Cardiac muscle cell (in vitro differentiated cells and primary cell): ENCODE results near the gene CASZ1. TPM values are rescaled to one million over a fixed set of nuclear protein-coding genes. Genes with fewer than 3 reads are reported as not detected.
A peak's percentile ranks its signal among the peaks of the same experiment; 100 is the strongest.

Experiments
- DNase-seq, 2 donors: peaks; one replicate each; pipeline versions ENCODE4 v3.0.0 to v3.0.0-alpha.2; 2010 to 2017; ENCODE audit warnings: low read depth in 1 of 2, low spot score in 1 of 2
- H3K27ac ChIP-seq: fragments of 200-600 bp; sonication (generic); 2 replicates; pipeline ENCODE4 v1.5.1; 2016
- H3K27me3 ChIP-seq: fragments of 200-600 bp; sonication (generic); 2 replicates; pipeline ENCODE4 v1.6.0; 2016; ENCODE audit warnings: control low read depth
- H3K36me3 ChIP-seq: fragments of 200-600 bp; sonication (generic); 2 replicates; pipeline ENCODE4 v1.5.1; 2016; ENCODE audit warnings: control low read depth
- H3K4me1 ChIP-seq: fragments of 200-600 bp; sonication (generic); 2 replicates; pipeline ENCODE4 v1.8.1; 2017; ENCODE audit warnings: low read depth, mild to moderate bottlenecking, mixed run types
- H3K4me3 ChIP-seq: fragments of 200-600 bp; sonication (generic); 2 replicates; pipeline ENCODE4 v1.5.1; 2016; ENCODE audit warnings: mild to moderate bottlenecking
- H3K9me3 ChIP-seq: fragments of 200-600 bp; sonication (generic); 2 replicates; pipeline ENCODE4 v1.5.1; 2017; ENCODE audit warnings: low read depth, mild to moderate bottlenecking, control low read depth
- polyA plus RNA-seq: library from polyadenylated mRNA; unstranded; fragments of >200 nt; fragmentation: Nextera tagmentation; extraction: Ambion mirVana; gene quantifications from 2 replicates; pipeline ENCODE4 v1.2.1, GENCODE V29; 2016
- total RNA-seq: library from RNA; depleted of rRNA; stranded (reverse); fragments of >200 nt; gene quantifications from 2 replicates; pipeline ENCODE4 v1.2.3, GENCODE V29; 2016
- TF ChIP-seq, protein P1 (sequence below): IDR thresholded peaks from 2 replicates; pipeline ENCODE4 v1.5.1; 2012; ENCODE audit warnings: low read depth, mild to moderate bottlenecking, low read length

Gene CASZ1
- total and polyA plus RNA-seq, 2 experiments from 2014 or later = 53.5 to 87.3 TPM

DNA sequence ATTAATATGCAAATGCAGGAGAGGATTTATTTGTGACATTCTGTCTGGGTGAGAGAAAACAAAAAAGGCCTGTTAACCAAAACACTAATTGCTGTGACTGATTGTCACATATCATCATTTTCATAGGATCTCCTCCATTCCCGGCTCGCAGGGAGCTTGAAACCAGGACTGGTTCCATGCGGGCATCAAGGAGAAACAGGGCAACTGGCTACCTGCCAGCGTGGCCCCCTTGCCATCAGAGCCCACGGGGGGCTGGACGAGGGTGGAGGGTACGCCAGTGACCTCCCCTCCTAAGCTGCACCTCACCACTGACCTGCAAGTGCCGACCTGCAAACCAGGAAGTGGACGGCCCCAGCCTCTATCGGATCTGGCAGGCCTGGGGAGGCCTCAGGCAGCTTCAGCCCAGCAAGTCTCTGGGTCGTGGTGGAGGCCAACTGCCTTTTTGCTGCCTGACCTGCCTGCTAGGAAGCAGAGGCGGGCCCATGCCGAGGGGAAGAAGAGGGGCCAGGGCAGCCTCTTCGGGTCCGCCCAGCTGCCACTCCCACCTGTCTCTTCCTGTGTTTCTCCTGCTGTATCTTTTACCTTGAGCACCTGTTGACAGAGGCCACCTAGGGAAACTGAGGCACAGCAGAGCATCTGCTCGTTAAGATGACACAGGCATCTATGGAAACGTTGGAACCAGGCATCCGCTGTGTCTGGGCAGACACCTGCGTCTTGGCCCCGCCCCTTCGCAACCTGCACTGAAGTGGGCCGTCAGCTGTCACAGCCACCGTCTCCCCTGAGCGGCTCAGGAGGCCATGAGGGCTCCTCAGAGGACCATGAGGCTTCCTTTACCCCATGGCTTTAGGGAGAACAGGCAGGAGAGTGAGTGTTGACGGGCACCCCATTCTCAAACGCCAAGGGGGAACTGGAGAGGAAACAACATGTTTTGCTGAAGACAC lies 74.8 kb downstream of the CASZ1 start:
- TF ChIP-seq, protein P1, sequence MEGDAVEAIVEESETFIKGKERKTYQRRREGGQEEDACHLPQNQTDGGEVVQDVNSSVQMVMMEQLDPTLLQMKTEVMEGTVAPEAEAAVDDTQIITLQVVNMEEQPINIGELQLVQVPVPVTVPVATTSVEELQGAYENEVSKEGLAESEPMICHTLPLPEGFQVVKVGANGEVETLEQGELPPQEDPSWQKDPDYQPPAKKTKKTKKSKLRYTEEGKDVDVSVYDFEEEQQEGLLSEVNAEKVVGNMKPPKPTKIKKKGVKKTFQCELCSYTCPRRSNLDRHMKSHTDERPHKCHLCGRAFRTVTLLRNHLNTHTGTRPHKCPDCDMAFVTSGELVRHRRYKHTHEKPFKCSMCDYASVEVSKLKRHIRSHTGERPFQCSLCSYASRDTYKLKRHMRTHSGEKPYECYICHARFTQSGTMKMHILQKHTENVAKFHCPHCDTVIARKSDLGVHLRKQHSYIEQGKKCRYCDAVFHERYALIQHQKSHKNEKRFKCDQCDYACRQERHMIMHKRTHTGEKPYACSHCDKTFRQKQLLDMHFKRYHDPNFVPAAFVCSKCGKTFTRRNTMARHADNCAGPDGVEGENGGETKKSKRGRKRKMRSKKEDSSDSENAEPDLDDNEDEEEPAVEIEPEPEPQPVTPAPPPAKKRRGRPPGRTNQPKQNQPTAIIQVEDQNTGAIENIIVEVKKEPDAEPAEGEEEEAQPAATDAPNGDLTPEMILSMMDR = no peak
- no peaks in the 10 kb centered on the region for H3K27me3 ChIP-seq
- H3K36me3 ChIP-seq = no peaks in the 10 kb centered on the region
- DNase-seq = no peak
- no peak overlapping the region for H3K4me3 ChIP-seq
- H3K9me3 ChIP-seq = no peaks in the 10 kb centered on the region
- peak overlapping the region; percentile 99 for H3K27ac ChIP-seq
- peaks cover 98% of the 10 kb centered on the region for H3K4me1 ChIP-seq

- TF ChIP-seq, protein P1 = no peak
- no peak overlapping the region for H3K4me3 ChIP-seq
- no peaks in the 10 kb centered on the region for H3K9me3 ChIP-seq
- peak overlapping the region; percentile 99 for H3K27ac ChIP-seq
- no peaks in the 10 kb centered on the region for H3K27me3 ChIP-seq
- H3K36me3 ChIP-seq = no peaks in the 10 kb centered on the region
- H3K4me1 ChIP-seq = peaks cover 98% of the 10 kb centered on the region
- no peak for DNase-seq
Observed at GRCh38 chr1:10720635-10721034, 75.8 kb downstream of the CASZ1 start.

DNA sequence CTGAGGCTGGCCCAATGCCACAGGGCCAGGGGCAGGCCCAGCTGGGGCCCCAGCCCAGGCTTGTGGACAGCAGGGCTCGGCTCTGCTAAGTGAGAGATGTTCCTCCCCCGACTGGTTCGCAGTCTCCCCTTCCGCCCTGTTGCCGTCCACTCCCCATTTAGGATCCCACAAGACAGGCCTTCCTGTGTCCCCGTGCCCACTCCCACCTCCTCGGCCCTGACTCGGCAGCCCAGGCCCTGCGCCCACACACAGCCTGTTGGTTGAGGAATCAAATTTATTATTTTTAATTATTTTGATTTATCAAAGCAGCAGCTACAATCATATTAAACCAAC lies 78.4 kb downstream of the CASZ1 start:
- Histone ChIP-seq H3K9me3 (no peaks in the 10 kb centered on the region), H3K36me3 (no peaks in the 10 kb centered on the region), H3K27me3 (no peaks in the 10 kb centered on the region), H3K27ac (peak overlapping the region; percentile 99), H3K4me1 (peaks cover 97% of the 10 kb centered on the region), H3K4me3 (no peak overlapping the region)
- TF ChIP-seq, protein P1 = no peak
- no peak for DNase-seq

- TF ChIP-seq, protein P1 = no peak
- no peaks in the 10 kb centered on the region for H3K36me3 ChIP-seq
- H3K9me3 ChIP-seq = no peaks in the 10 kb centered on the region
- DNase-seq = peak in 1 of 2 donors; percentile 48
- H3K4me3 ChIP-seq = peak overlapping the region; percentile 11
- H3K27me3 ChIP-seq = no peaks in the 10 kb centered on the region
- H3K4me1 ChIP-seq = peaks cover 97% of the 10 kb centered on the region
- peak overlapping the region; percentile 99 for H3K27ac ChIP-seq
Observed at GRCh38 chr1:10717296-10718082, 79.0 kb downstream of the CASZ1 start.

- H3K27ac ChIP-seq = peak overlapping the region; percentile 99
- peaks cover 91% of the 10 kb centered on the region for H3K4me1 ChIP-seq
- no peaks in the 10 kb centered on the region for H3K36me3 ChIP-seq
- TF ChIP-seq, protein P1 = no peak
- peak in 1 of 2 donors; percentile 54 for DNase-seq
- H3K4me3 ChIP-seq = peak overlapping the region; percentile 11
- no peaks in the 10 kb centered on the region for H3K9me3 ChIP-seq
- no peaks in the 10 kb centered on the region for H3K27me3 ChIP-seq
Observed at GRCh38 chr1:10716840-10717239, 79.6 kb downstream of the CASZ1 start.
